Measurements from ENCODE around the gene HRAS. TPM values are rescaled to one million over a fixed set of nuclear protein-coding genes. Genes with fewer than 3 reads are reported as not detected.
"Not testable (repeated sequence)": the region's sequence is repeated elsewhere in the genome, so short reads cannot be mapped to it uniquely, and the experiment has no call there.

HRAS gene
- total RNA-seq, 3 donors from 2014 or later (not counting 1 experiment from before 2014, with no cell fraction given) = 27.6 to 35.0 (median 30.6) TPM

DNA sequence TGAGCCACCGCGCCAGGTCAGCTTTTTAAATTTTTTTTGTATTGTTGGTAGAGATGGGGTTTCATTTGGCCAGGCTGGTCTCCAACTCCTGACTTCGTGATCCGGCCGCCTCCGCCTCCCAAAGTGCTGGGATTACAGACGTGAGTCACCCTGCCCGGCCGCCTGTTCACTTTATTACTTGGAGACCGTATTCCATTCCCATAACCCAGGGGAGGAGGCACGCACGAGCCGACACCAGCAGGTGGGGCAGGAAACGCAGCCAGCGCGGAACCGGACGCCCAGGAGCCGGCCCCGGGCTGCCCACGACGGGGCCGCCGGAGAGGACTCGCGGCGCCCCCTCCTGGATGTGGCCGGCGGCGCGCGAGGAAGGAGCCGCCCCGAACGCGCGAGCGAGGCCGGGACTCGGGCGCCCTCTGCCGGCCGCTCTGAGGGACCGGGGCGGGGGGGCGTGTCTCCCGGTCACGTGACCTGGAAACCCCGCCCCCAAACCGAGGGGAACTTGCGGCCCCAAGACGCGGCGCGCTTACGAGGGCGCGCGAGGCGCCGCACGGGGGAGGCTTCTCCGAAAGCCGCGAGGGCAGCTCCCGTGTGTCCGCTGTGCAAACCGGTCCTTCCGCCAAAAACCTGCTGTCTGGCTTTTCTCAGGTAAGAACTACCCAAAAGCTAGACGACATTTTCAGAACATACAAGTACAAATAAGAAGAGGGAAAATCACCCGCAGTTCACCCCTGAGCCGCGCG lies 16.7 kb downstream of the HRAS start:
- DNase-seq (peak; percentile 85 to 94), ATAC-seq (peak; percentile 96 to 100 (median 97))
- Histone ChIP-seq H3K27me3 (ENCODE audit: control insufficient read depth, insufficient read depth, low read length) (no peaks in the 10 kb centered on the region), H3K4me1 (ENCODE audit: control insufficient read depth, insufficient read depth, low read length) (peaks cover 9% of the 10 kb centered on the region), H3K4me3 (ENCODE audit: low read length) (peak overlapping the region; percentile 2), H3K36me3 (ENCODE audit: control insufficient read depth, insufficient read depth, low read length) (no peaks in the 10 kb centered on the region), H3K9me3 (ENCODE audit: control insufficient read depth, insufficient read depth, low read length) (no peaks in the 10 kb centered on the region), H3K27ac (ENCODE audit: low read length) (no peak overlapping the region)
- no peaks in the 10 kb centered on the region for H3K36me3 Mint-ChIP-seq
- TF ChIP-seq, protein P1, sequence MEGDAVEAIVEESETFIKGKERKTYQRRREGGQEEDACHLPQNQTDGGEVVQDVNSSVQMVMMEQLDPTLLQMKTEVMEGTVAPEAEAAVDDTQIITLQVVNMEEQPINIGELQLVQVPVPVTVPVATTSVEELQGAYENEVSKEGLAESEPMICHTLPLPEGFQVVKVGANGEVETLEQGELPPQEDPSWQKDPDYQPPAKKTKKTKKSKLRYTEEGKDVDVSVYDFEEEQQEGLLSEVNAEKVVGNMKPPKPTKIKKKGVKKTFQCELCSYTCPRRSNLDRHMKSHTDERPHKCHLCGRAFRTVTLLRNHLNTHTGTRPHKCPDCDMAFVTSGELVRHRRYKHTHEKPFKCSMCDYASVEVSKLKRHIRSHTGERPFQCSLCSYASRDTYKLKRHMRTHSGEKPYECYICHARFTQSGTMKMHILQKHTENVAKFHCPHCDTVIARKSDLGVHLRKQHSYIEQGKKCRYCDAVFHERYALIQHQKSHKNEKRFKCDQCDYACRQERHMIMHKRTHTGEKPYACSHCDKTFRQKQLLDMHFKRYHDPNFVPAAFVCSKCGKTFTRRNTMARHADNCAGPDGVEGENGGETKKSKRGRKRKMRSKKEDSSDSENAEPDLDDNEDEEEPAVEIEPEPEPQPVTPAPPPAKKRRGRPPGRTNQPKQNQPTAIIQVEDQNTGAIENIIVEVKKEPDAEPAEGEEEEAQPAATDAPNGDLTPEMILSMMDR (IDR thresholded peaks at IDR 0.05) = peak; percentile 99
- intact Hi-C loops (cut with micrococcal nuclease) = loop anchor here (1.0 to 5.0 kb wide), 2 partner anchors 12 to 281 kb away; partner anchors contain the start of genes PSMD13 and SIRT3
- 11% methylated on average over 74 of the region's 74 CpGs for WGBS (ENCODE audit: insufficient coverage)
- H3K27ac Mint-ChIP-seq = peak overlapping the region; percentile 53 to 65
- no peaks in the 10 kb centered on the region for H3K27me3 Mint-ChIP-seq (ENCODE audit: low read depth in 2 of 2)
- peaks cover 0 to 3% of the 10 kb centered on the region in 2 donors for H3K9me3 Mint-ChIP-seq
- peak overlapping the region; percentile 90 for H3K4me3 Mint-ChIP-seq
- H3K4me1 Mint-ChIP-seq = peaks cover 0 to 7% of the 10 kb centered on the region in 2 donors

GRCh38 chr11:516918-517685 lies 18.3 kb downstream of the HRAS start:
- H3K9me3 Mint-ChIP-seq; DNase-seq; H3K27ac Mint-ChIP-seq; H3K9me3 ChIP-seq (ENCODE audit: control insufficient read depth, insufficient read depth, low read length); H3K27me3 Mint-ChIP-seq (ENCODE audit: low read depth in 2 of 2); H3K4me3 Mint-ChIP-seq; H3K4me3 ChIP-seq (ENCODE audit: low read length); H3K27me3 ChIP-seq (ENCODE audit: control insufficient read depth, insufficient read depth, low read length); H3K4me1 Mint-ChIP-seq; ATAC-seq; H3K4me1 ChIP-seq (ENCODE audit: control insufficient read depth, insufficient read depth, low read length); H3K36me3 Mint-ChIP-seq; H3K36me3 ChIP-seq (ENCODE audit: control insufficient read depth, insufficient read depth, low read length); H3K27ac ChIP-seq (ENCODE audit: low read length): not testable (repeated sequence)
- WGBS (ENCODE audit: insufficient coverage) = 91% methylated on average over 43 of the region's 43 CpGs
- intact Hi-C loops (cut with micrococcal nuclease) = loop anchor here (5.0 kb wide), 1 partner anchor 280 kb away; the partner anchor contains the start of genes PSMD13 and SIRT3

DNA sequence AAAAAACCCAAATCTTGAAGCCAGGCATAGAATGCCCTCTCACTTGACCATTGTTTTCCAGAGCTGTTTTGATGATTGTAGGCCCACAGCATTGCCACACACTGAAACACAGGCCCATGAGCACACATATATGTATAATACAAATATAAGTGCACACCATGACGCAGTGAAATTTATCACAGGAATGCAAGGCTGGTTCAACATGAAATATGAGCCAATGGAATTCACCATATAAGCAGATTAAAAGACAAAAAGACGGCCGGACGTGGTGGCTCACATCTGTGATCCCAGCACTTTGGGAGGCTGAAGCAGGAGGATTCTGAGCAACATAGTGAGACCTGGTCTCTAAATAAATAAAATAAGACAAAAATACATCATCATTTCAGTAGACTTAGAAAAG lies 19.0 kb downstream of the HRAS start:
- Mint-ChIP-seq H3K4me3 (no peak overlapping the region), H3K4me1 (peaks cover 0 to 7% of the 10 kb centered on the region in 2 donors)

More for the DNA sequence above, 19.0 kb downstream of the HRAS start:
- TF ChIP-seq, protein P1 (IDR thresholded peaks at IDR 0.05) = no peak
- no peaks in the 10 kb centered on the region for H3K36me3 Mint-ChIP-seq
- no peaks in the 10 kb centered on the region for H3K27me3 Mint-ChIP-seq (ENCODE audit: low read depth in 2 of 2)
- ATAC-seq (no peak), DNase-seq (no peak)
- H3K9me3 ChIP-seq (ENCODE audit: control insufficient read depth, insufficient read depth, low read length) = no peaks in the 10 kb centered on the region
- H3K4me3 ChIP-seq (ENCODE audit: low read length) = no peak overlapping the region
- H3K27me3 ChIP-seq (ENCODE audit: control insufficient read depth, insufficient read depth, low read length) = no peaks in the 10 kb centered on the region
- intact Hi-C loops (cut with micrococcal nuclease) = loop anchor here (5.0 kb wide), 1 partner anchor 279 kb away; the partner anchor contains the start of genes PSMD13 and SIRT3
- 98% methylated on average over 4 of the region's 4 CpGs for WGBS (ENCODE audit: insufficient coverage)
- no peaks in the 10 kb centered on the region for H3K36me3 ChIP-seq (ENCODE audit: control insufficient read depth, insufficient read depth, low read length)
- H3K4me1 ChIP-seq (ENCODE audit: control insufficient read depth, insufficient read depth, low read length) = peaks cover 9% of the 10 kb centered on the region
- H3K9me3 Mint-ChIP-seq = peaks cover 0 to 3% of the 10 kb centered on the region in 2 donors
- H3K27ac Mint-ChIP-seq = peak overlapping the region in 1 of 2 donors; percentile 39
- no peak overlapping the region for H3K27ac ChIP-seq (ENCODE audit: low read length)

All from natural killer cell (primary cell).